ENCODE measurements around the gene PACS2.

Gene PACS2

DNA sequence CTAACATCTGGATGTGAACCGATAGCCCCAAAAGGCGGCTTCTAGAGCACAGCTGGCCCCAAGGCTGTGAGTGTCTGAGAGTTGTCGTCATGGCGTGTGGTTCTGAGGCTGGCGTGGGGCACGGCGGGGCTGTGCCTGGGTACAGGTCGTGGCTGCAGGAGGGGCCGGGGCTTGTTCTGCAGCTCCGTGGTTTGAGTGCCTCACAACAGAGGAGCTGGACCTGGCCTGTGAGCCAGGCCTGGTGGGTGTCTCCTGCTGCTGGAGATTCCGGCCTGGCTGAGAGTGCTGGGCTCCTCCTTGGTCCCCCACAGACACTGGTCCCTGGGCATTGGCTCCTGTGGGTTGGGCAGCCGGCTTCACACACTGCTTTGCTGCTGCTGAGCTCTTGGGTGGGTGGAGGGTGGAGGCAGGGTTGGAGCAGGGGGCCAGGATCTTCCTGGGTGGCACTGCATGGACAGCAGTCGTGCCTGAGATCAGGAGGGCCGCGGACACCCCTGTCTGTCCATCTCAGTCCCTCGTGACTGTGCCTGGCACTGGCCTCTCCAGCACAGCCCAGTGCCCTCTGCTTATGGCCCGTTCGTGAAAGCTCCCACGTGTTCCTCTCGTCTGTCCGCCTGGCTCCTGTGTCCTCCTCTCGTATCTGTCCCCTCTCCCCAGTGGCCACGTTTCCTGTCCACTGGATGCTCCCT, 52.0 kb downstream of the PACS2 start:
- TF ChIP-seq ISL1 (CRISPR knock-in tag; IDR thresholded peaks at IDR 0.05) = no peak
- TF ChIP-seq, protein P1, sequence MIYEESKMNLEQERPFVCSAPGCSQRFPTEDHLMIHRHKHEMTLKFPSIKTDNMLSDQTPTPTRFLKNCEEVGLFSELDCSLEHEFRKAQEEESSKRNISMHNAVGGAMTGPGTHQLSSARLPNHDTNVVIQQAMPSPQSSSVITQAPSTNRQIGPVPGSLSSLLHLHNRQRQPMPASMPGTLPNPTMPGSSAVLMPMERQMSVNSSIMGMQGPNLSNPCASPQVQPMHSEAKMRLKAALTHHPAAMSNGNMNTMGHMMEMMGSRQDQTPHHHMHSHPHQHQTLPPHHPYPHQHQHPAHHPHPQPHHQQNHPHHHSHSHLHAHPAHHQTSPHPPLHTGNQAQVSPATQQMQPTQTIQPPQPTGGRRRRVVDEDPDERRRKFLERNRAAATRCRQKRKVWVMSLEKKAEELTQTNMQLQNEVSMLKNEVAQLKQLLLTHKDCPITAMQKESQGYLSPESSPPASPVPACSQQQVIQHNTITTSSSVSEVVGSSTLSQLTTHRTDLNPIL (CRISPR knock-in tag; IDR thresholded peaks at IDR 0.05; ENCODE audit: low read depth) = no peak
- no peak for TF ChIP-seq ZNF70 (CRISPR knock-in tag; IDR thresholded peaks at IDR 0.05)
- TF ChIP-seq SNAI2 (CRISPR knock-in tag; IDR thresholded peaks at IDR 0.05) = no peak
- no peak for TF ChIP-seq ESRRG (CRISPR knock-in tag; IDR thresholded peaks at IDR 0.05)
- TF ChIP-seq ZC3H10 (CRISPR knock-in tag; IDR thresholded peaks at IDR 0.05) = no peak
- no peak for ATAC-seq

- TF ChIP-seq, protein P2, sequence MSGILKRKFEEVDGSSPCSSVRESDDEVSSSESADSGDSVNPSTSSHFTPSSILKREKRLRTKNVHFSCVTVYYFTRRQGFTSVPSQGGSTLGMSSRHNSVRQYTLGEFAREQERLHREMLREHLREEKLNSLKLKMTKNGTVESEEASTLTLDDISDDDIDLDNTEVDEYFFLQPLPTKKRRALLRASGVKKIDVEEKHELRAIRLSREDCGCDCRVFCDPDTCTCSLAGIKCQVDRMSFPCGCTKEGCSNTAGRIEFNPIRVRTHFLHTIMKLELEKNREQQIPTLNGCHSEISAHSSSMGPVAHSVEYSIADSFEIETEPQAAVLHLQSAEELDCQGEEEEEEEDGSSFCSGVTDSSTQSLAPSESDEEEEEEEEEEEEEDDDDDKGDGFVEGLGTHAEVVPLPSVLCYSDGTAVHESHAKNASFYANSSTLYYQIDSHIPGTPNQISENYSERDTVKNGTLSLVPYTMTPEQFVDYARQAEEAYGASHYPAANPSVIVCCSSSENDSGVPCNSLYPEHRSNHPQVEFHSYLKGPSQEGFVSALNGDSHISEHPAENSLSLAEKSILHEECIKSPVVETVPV (CRISPR knock-in tag; IDR thresholded peaks at IDR 0.05) = no peak
- TF ChIP-seq ISL1 (CRISPR knock-in tag; IDR thresholded peaks at IDR 0.05) (no peak), CSDC2 (CRISPR knock-in tag; IDR thresholded peaks at IDR 0.05) (no peak), TOX (CRISPR knock-in tag; IDR thresholded peaks at IDR 0.05; ENCODE audit: borderline replicate concordance) (no peak), PPARA (CRISPR knock-in tag; IDR thresholded peaks at IDR 0.05; ENCODE audit: borderline replicate concordance) (no peak), TCF4 (CRISPR knock-in tag; IDR thresholded peaks at IDR 0.05; ENCODE audit: borderline replicate concordance) (no peak), ESRRG (CRISPR knock-in tag; IDR thresholded peaks at IDR 0.05) (no peak), SNAI2 (CRISPR knock-in tag; IDR thresholded peaks at IDR 0.05) (no peak), ZNF8 (CRISPR knock-in tag; IDR thresholded peaks at IDR 0.05) (no peak), BACH2 (CRISPR knock-in tag; IDR thresholded peaks at IDR 0.05; ENCODE audit: borderline replicate concordance) (no peak)
- TF ChIP-seq, protein P1 (CRISPR knock-in tag; IDR thresholded peaks at IDR 0.05; ENCODE audit: low read depth) = no peak
Observed at GRCh38 chr14:105367116-105368031, 52.8 kb downstream of the PACS2 start.

DNA sequence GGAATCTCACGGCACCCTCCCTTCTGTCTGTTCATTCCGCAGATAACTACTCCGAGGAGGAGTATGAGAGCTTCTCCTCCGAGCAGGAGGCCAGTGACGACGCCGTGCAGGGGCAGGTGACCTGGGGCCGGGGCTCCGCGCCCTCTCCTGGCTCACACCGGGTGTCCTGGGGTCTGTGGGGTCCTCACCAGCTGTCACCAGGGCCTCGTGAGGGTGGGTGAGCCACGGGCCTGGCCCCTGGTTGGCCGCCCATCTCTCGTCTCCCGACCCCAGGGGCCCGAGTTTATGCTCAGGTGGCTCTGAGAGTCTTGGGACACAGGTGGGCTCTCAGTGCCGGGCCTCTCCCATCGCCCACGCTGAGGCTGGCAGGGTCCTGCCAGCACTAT, 53.5 kb downstream of the PACS2 start:
- no peak for ATAC-seq
- TF ChIP-seq TCF4 (CRISPR knock-in tag; IDR thresholded peaks at IDR 0.05; ENCODE audit: borderline replicate concordance) (no peak), ESRRG (CRISPR knock-in tag; IDR thresholded peaks at IDR 0.05) (no peak)
- TF ChIP-seq, protein P1 (CRISPR knock-in tag; IDR thresholded peaks at IDR 0.05; ENCODE audit: low read depth) = no peak

More at GRCh38 chr14:105367116-105368031, 52.8 kb downstream of the PACS2 start:
- ATAC-seq = no peak

- TF ChIP-seq, protein P3, sequence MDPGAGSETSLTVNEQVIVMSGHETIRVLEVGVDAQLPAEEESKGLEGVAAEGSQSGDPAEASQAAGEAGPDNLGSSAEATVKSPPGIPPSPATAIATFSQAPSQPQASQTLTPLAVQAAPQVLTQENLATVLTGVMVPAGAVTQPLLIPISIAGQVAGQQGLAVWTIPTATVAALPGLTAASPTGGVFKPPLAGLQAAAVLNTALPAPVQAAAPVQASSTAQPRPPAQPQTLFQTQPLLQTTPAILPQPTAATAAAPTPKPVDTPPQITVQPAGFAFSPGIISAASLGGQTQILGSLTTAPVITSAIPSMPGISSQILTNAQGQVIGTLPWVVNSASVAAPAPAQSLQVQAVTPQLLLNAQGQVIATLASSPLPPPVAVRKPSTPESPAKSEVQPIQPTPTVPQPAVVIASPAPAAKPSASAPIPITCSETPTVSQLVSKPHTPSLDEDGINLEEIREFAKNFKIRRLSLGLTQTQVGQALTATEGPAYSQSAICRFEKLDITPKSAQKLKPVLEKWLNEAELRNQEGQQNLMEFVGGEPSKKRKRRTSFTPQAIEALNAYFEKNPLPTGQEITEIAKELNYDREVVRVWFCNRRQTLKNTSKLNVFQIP (CRISPR knock-in tag; IDR thresholded peaks at IDR 0.05; ENCODE audit: borderline replicate concordance, low read depth) = no peak
- TF ChIP-seq ZNF565 (CRISPR knock-in tag; conservative IDR thresholded peaks at IDR 0.05; ENCODE audit: low read depth) = no peak
- TF ChIP-seq, protein P2 (CRISPR knock-in tag; IDR thresholded peaks at IDR 0.05) = no peak
- TF ChIP-seq, protein P4, sequence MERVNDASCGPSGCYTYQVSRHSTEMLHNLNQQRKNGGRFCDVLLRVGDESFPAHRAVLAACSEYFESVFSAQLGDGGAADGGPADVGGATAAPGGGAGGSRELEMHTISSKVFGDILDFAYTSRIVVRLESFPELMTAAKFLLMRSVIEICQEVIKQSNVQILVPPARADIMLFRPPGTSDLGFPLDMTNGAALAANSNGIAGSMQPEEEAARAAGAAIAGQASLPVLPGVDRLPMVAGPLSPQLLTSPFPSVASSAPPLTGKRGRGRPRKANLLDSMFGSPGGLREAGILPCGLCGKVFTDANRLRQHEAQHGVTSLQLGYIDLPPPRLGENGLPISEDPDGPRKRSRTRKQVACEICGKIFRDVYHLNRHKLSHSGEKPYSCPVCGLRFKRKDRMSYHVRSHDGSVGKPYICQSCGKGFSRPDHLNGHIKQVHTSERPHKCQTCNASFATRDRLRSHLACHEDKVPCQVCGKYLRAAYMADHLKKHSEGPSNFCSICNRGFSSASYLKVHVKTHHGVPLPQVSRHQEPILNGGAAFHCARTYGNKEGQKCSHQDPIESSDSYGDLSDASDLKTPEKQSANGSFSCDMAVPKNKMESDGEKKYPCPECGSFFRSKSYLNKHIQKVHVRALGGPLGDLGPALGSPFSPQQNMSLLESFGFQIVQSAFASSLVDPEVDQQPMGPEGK (CRISPR knock-in tag; IDR thresholded peaks at IDR 0.05; ENCODE audit: borderline replicate concordance) = no peak
- no peak for TF ChIP-seq ZFP30 (CRISPR knock-in tag; IDR thresholded peaks at IDR 0.05)
- TF ChIP-seq RARB (CRISPR knock-in tag; IDR thresholded peaks at IDR 0.05) = no peak
- ATAC-seq = no peak
Observed at GRCh38 chr14:105368426-105368825, 53.9 kb downstream of the PACS2 start.
